GM12801 (cell line): ENCODE results near the gene OTOS.

ENCODE experiments used
- CTCF ChIP-seq: IDR thresholded peaks from one replicate; pipeline ENCODE4 v1.5.1; 2011; ENCODE audit warnings: control low read depth; ENCODE audit not compliant: insufficient read length; ENCODE audit errors: extremely low read depth

Gene OTOS

GRCh38 chr2:240103136-240103535 is 37.3 kb downstream of the OTOS start:
- TF ChIP-seq CTCF, result no peak

- no peak for TF ChIP-seq CTCF
Measured at GRCh38 chr2:240098349-240098748, 42.1 kb downstream of the OTOS start.

GRCh38 chr2:240095556-240096523 is 44.6 kb downstream of the OTOS start:
- TF ChIP-seq CTCF, result no peak

- no peak for TF ChIP-seq CTCF
Measured at GRCh38 chr2:240089306-240089705, 51.2 kb downstream of the OTOS start.
